ENCODE results near the gene PTPRR. TPM values are rescaled to one million over a fixed set of nuclear protein-coding genes. Genes with fewer than 3 reads are reported as not detected.

PTPRR gene
- polyA plus RNA-seq, 1 of the 3 experiments (the other 2 are of a cell fraction), result 1.4 TPM

- H3K9me3 ChIP-seq, result no peaks in the 10 kb centered on the region
- CTCF ChIA-PET, result interaction anchor here (1.2 to 1.9 kb wide), 2 partner anchors 30 to 35 kb away, joined by 3 to 4 read pairs; no protein-coding TSS in a partner anchor
- WGBS (ENCODE audit: low lambda C conversion rate), result 14% methylated on average over 1 of the region's 1 CpG
- no peaks in the 10 kb centered on the region for H3K9me2 ChIP-seq
- no peaks in the 10 kb centered on the region for H4K20me1 ChIP-seq (ENCODE audit: insufficient read depth)
- no peaks in the 10 kb centered on the region for H3K79me2 ChIP-seq (ENCODE audit: insufficient read depth)
- H3F3A ChIP-seq (replicated peaks; ENCODE audit: insufficient read depth), result no peaks in the 10 kb centered on the region
- no peak overlapping the region for H3K4me3 ChIP-seq (ENCODE audit: low read depth in 2 of 2, low read length in 1 of 2)
- POLR2A ChIA-PET, result no interaction called here
- no peaks in the 10 kb centered on the region for H3K27me3 ChIP-seq (ENCODE audit: insufficient read depth)
- peaks cover 0 to 6% of the 10 kb centered on the region in 2 experiments; a peak in 2 of 4 replicates for H3K4me1 ChIP-seq (ENCODE audit: control insufficient read depth in 1 of 2, insufficient read depth in 2 of 2, low read depth in 1 of 2, low read length in 1 of 2)
- H3K36me3 ChIP-seq (replicated peaks in 1 of 2; ENCODE audit: control insufficient read depth in 1 of 2, insufficient read depth in 2 of 2, low read length in 1 of 2), result no peaks in the 10 kb centered on the region
- TF ChIP-seq RCOR1 (IDR thresholded peaks at IDR 0.05; ENCODE audit: low read length) (peak; percentile 27; the same call in 1 of the 2 replicates), SMC3 (IDR thresholded peaks at IDR 0.05; ENCODE audit: low read depth, low read length) (no peak), EP300 (IDR thresholded peaks at IDR 0.05; ENCODE audit: borderline replicate concordance in 1 of 2, low read depth in 1 of 2, low read length in 1 of 2) (no peak)
- H3K9ac ChIP-seq, result no peak overlapping the region
- H2AFZ ChIP-seq (ENCODE audit: low read depth), result no peak overlapping the region
- no peak overlapping the region for H3K4me2 ChIP-seq
- peak overlapping the region in 1 of 2 experiments; percentile 68; a peak in 2 of 4 replicates for H3K27ac ChIP-seq (ENCODE audit: low read depth in 2 of 2, low read length in 1 of 2)
- DNase-seq, result peak; percentile 7
These were observed 36.7 kb downstream of the PTPRR start for GRCh38 chr12:70883855-70884254.

GRCh38 chr12:70880744-70881143, 39.8 kb downstream of the PTPRR start:
- H3K9me3 ChIP-seq, result no peaks in the 10 kb centered on the region
- H3K4me2 ChIP-seq, result no peak overlapping the region
- H3K4me3 ChIP-seq (ENCODE audit: low read depth in 2 of 2, low read length in 1 of 2), result no peak overlapping the region
- H2AFZ ChIP-seq (ENCODE audit: low read depth), result no peak overlapping the region
- 61% methylated on average over 1 of the region's 1 CpG for WGBS (ENCODE audit: low lambda C conversion rate)
- H3K36me3 ChIP-seq (replicated peaks in 1 of 2; ENCODE audit: control insufficient read depth in 1 of 2, insufficient read depth in 2 of 2, low read length in 1 of 2), result no peaks in the 10 kb centered on the region
- H3K9me2 ChIP-seq, result no peaks in the 10 kb centered on the region
- no peak for DNase-seq
- POLR2A ChIA-PET, result no interaction called here
- H3K27ac ChIP-seq (ENCODE audit: low read depth in 2 of 2, low read length in 1 of 2), result no peak overlapping the region; a peak in 1 of 4 replicates
- no peak overlapping the region for H3K9ac ChIP-seq
- no peaks in the 10 kb centered on the region for H3F3A ChIP-seq (replicated peaks; ENCODE audit: insufficient read depth)
- no peak for TF ChIP-seq USF1 (IDR thresholded peaks at IDR 0.05; ENCODE audit: borderline replicate concordance, low read depth)
- TF ChIP-seq CHD2 (IDR thresholded peaks at IDR 0.05; ENCODE audit: low read length, partially characterized antibody), result no peak
- no peak for TF ChIP-seq NRF1 (IDR thresholded peaks at IDR 0.05; ENCODE audit: low read depth, low read length)
- no peak for TF ChIP-seq CTCF (IDR thresholded peaks at IDR 0.05)
- TF ChIP-seq JUND (IDR thresholded peaks at IDR 0.05), result no peak
- no peak for TF ChIP-seq TCF12 (IDR thresholded peaks at IDR 0.05)
- TF ChIP-seq YY1 (IDR thresholded peaks at IDR 0.05; ENCODE audit: low read depth), result no peak
- TF ChIP-seq SIN3A (IDR thresholded peaks at IDR 0.05; ENCODE audit: borderline replicate concordance, low read depth, low read length), result no peak
- no peak for TF ChIP-seq RCOR1 (IDR thresholded peaks at IDR 0.05; ENCODE audit: low read length)
- no peaks in the 10 kb centered on the region for H3K79me2 ChIP-seq (ENCODE audit: insufficient read depth)
- H3K27me3 ChIP-seq (ENCODE audit: insufficient read depth), result no peaks in the 10 kb centered on the region
- H3K4me1 ChIP-seq (ENCODE audit: control insufficient read depth in 1 of 2, insufficient read depth in 2 of 2, low read depth in 1 of 2, low read length in 1 of 2), result peaks cover 0 to 5% of the 10 kb centered on the region in 2 experiments; a peak in 2 of 4 replicates
- CTCF ChIA-PET, result no interaction called here
- no peaks in the 10 kb centered on the region for H4K20me1 ChIP-seq (ENCODE audit: insufficient read depth)
